ENCODE data around the gene PRDM11.
"Not testable (repeated sequence)": the region's sequence is repeated elsewhere in the genome, so short reads cannot be mapped to it uniquely, and the experiment has no call there.

PRDM11 gene

GRCh38 chr11:45237711-45238315 is 91.4 kb downstream of the PRDM11 start:
- DNase-seq = no peak

DNA sequence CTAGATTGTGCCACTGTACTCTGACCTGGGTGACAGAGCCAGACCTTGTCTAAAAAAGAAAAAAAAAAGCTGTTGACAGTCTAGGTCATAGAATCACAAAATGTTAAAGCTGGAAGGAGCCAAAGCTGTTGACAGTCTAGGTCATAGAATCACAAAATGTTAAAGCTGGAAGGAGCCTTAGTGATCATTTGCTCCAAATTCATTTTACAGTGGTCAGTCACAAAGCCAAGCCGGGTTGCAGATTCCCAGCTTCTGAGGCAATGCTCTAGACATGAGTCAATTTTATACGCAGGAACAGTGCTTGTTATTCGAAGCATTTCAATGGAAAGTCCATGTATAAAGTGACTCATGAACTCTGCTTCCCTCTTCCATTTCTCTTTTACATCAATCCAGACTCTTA is 92.3 kb downstream of the PRDM11 start:
- no peak for DNase-seq

DNA sequence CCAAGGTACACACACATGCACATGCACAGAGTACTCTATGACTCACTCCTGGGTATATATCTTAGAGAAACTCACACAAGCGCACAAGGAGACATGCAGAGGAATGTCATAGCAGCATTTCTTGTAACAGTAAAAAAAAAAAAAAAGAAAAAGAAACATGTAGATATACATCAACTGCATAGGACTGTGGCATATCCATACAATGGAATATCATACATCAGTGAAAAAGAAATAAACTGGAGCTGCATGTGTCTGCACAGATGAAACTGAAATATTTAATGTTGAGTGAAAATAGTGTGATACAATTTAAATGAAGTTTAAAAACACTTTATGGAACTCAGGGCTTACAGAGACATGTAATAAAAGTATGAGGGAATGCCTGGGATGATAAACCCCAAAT is 93.3 kb downstream of the PRDM11 start:
- DNase-seq = no peak

DNA sequence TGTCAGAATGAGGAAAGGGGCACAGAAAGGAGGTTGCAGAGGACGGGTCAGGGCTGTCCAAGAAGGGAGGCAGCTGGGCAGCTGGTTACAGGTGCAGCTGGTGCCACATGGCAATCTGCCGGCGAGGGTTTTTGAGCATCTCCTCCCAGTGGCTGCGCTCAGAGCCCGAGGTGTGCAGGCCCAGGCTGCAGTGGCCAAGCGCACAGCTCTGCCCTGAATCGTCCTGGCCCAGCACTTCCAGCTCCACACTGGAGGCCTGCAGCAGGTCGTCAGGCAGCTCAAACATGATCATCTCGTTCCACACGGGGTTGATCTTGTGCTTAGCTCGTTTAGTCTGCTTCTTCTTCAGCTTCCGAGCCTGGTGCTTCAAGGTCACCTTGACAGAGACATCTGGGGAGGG is 97.5 kb downstream of the PRDM11 start:
- no peak for DNase-seq

- no peak for DNase-seq
Measured at GRCh38 chr11:45245218-45246045, 99.0 kb downstream of the PRDM11 start.

- no peak for DNase-seq
Measured at GRCh38 chr11:45246241-45246640, 99.8 kb downstream of the PRDM11 start.

GRCh38 chr11:45247433-45247832 is 101.0 kb downstream of the PRDM11 start:
- no peak for DNase-seq

DNA sequence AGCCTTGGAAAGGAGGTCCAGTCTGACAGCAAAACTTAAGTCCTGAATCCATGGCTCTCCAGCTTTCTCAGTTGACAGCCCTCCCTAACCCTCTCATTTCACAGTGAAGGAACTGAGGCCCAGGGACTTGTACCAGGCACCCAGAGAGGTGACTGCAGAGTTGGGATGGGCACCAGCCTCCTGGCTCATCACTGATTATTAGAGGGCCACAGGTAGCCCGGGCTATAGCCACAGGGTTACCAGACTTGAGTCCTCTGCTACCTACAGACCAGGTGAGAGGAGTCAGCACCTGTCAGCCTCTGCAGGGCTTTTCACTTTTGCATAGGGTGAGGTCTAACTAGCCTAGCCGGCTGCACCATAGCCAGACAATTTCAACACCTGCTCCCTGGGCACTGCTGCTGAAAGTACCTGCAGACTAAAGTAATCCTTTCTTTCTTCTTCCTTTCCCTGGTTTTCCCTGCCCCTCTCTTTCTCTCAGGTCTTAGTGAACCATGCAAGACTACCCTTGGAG is 102.1 kb downstream of the PRDM11 start:
- DNase-seq = no peak

DNA sequence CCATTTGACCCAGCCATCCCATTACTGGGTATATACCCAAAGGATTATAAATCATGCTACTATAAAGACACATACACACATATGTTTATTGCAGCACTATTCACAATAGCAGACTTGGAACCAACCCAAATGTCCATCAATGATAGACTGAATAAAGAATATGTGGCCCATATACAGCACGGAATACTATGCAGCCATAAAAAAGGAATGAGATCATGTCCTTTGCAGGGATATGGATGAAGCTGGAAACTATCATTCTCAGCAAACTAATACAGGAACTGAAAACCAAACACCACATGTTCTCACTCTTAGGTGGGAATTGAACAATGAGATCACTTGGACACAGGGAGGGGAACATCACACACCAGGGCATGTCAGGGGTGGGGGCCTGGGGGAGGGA is 102.9 kb downstream of the PRDM11 start:
- DNase-seq = not testable (repeated sequence)

- no peak for DNase-seq
Measured at GRCh38 chr11:45250035-45250718, 103.7 kb downstream of the PRDM11 start.

DNA sequence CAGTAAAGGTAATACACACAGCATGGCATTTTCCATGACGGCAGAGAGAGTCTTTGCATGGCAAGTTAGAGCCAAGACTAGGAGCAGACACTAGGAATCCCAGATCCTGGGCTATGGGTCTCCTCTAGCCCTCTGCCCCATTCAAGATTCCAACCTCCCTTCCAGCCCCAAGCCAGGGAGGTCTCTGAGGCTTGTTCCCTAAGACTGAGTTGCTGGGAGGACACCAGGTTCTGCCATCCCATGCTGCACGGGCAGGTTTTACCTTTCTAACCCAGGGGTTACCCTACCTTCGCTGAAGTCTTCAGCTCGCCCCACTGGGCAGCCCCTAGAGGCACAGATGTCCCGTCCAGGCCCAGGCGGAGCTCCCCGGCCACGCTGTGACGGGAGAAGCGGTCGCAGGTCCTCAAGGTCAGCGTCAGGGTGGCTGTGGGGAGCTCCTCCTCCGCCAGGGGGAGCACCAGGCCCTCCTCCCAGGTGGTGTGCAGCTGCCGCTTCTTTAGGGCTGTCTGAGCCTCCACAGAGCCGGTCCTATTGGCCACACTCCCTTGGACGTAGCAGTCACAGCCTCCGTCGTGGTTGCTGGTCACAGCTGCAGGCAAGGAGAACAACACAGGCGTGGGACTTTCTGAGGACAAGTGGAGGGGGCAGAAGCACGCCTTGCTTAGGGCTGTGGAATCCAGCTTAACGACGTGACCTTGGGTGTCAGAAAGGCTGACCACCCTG is 105.9 kb downstream of the PRDM11 start:
- no peak for DNase-seq

GRCh38 chr11:45252877-45253276 is 106.4 kb downstream of the PRDM11 start:
- DNase-seq = no peak

DNA sequence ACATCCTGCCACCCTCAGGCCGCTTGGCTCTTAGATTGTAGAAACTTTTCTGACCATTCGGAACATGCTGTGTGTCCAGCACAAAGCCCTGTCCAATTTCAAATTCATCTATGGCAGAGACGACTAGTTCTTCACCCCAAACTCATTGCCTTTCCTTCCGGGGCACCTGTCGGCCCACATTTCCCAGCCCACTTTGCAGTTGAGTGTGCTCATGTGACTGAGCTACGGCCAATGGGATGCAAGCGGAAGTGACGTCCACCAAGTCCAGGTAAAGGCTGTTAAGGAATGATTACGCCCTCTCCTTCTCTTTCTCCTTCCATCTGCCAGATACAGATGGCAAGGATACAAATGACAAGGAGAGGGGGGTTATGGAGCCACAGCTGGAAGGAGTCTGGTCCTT is 107.2 kb downstream of the PRDM11 start:
- DNase-seq = no peak

DNA sequence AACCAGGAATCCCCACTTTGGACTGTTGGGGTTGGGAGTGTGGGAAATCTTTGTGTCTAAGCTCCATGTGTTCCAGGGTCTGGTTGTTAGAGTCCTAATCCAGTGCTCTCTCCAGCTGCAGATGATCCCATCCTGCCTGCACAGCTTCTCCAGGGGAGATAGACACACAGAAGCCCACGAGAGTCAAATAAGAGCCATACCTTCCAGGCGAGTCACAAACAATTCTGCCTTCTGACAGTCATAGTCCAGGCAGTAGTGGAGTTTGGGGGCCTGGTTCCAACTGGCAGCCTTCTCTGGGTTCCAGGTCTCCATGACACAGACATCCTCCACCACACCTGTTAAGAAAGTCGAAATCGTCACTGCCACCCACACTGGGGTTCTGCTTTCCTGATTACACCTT is 107.6 kb downstream of the PRDM11 start:
- DNase-seq = no peak

DNA sequence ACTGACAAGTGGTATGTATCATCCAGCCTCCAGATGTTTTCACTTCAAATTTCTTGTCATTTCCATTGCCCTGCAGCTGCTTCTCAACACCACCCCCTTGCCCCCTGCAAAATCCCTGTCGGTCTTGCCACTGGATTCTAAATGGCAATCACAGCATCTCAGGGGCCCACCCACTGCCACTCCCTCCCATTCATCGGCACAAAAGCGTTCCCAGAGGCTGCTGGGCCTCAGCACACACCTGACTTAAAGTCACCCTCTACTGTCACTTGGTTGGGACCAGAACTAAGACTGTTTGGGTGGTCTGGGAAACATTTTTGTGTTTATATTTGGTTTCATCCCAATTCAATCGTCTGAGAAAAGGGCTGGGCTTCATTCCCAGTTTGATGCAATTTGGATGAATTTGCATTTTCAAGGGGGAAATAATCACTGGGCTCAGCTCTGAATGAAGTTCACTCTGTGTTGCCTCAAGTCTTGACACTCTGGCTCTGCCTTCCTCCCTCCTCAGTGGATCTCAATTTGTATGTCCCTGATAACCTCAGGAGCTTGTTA is 112.6 kb downstream of the PRDM11 start:
- no peak for DNase-seq

GRCh38 chr11:45259592-45259991 is 113.2 kb downstream of the PRDM11 start:
- no peak for DNase-seq

GRCh38 chr11:45260071-45260470 is 113.6 kb downstream of the PRDM11 start:
- no peak for DNase-seq

- DNase-seq = no peak
Measured at GRCh38 chr11:45262900-45263299, 116.5 kb downstream of the PRDM11 start.

DNA sequence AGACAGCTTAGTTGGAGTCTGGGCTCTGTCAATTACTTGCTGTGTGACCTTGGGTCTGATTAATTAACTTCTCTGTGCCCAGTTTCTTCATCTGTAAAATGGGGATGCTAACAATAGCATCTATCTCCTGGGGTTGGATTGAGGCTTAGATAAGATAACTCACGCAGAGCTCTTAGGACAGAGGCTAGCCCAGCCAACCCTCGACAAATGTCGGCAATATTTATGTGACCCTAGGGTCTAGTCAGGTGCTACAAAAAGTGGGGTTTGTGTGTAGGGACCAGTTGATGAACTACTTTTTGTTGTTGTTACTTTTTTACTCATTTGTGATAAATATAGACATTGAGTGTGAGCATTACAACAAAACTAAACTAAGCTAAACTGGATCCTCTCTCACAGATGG is 117.3 kb downstream of the PRDM11 start:
- no peak for DNase-seq

- DNase-seq = no peak
Measured at GRCh38 chr11:45264839-45265515, 118.5 kb downstream of the PRDM11 start.

- no peak for DNase-seq
Measured at GRCh38 chr11:45265969-45266675, 119.7 kb downstream of the PRDM11 start.

- no peak for DNase-seq
Measured at GRCh38 chr11:45266676-45267020, 120.2 kb downstream of the PRDM11 start.
